LNCaP clone FGC (cell line): ENCODE results near the gene ZNF484.
"Not testable (repeated sequence)": the region's sequence is repeated elsewhere in the genome, so short reads cannot be mapped to it uniquely, and the experiment has no call there.

Source experiments
- DNase-seq: peaks from one replicate; pipeline ENCODE4 v3.0.0-alpha.2; 2011; ENCODE audit warnings: low read depth
- H3K4me3 ChIP-seq: 2 replicates; pipeline ENCODE4 v1.5.1; 2011; ENCODE audit warnings: mild to moderate bottlenecking, low read depth, low read length, control low read depth
- CTCF ChIP-seq: IDR thresholded peaks from 2 replicates; pipeline ENCODE4 v1.5.1; 2012; ENCODE audit warnings: mild to moderate bottlenecking; ENCODE audit not compliant: control insufficient read depth, insufficient read depth; ENCODE audit errors: extremely low read depth

Gene ZNF484

GRCh38 chr9:92895812-92896436, 18.1 kb upstream of the ZNF484 start:
- no peak overlapping the region for H3K4me3 ChIP-seq
- TF ChIP-seq CTCF: no peak
- no peak for DNase-seq

GRCh38 chr9:92894711-92895362, 17.0 kb upstream of the ZNF484 start:
- TF ChIP-seq CTCF: no peak
- H3K4me3 ChIP-seq: no peak overlapping the region

GRCh38 chr9:92893916-92894610, 16.2 kb upstream of the ZNF484 start:
- H3K4me3 ChIP-seq, DNase-seq: not testable (repeated sequence)

More at GRCh38 chr9:92894711-92895362, 17.0 kb upstream of the ZNF484 start:
- no peak for DNase-seq

- H3K4me3 ChIP-seq, DNase-seq: not testable (repeated sequence)
Observed at GRCh38 chr9:92892276-92892675, 14.4 kb upstream of the ZNF484 start.

GRCh38 chr9:92890761-92891160, 12.9 kb upstream of the ZNF484 start:
- DNase-seq: no peak
- TF ChIP-seq CTCF: no peak
- no peak overlapping the region for H3K4me3 ChIP-seq

- no peak for TF ChIP-seq CTCF
- no peak for DNase-seq
- H3K4me3 ChIP-seq: no peak overlapping the region
Observed at GRCh38 chr9:92887880-92888338, 10.1 kb upstream of the ZNF484 start.

GRCh38 chr9:92886846-92887610, 9.2 kb upstream of the ZNF484 start:
- DNase-seq, H3K4me3 ChIP-seq: not testable (repeated sequence)

GRCh38 chr9:92883666-92884405, 6.0 kb upstream of the ZNF484 start:
- H3K4me3 ChIP-seq, DNase-seq: not testable (repeated sequence)
